Activated naive CD4-positive, alpha-beta T cell treated with anti-CD3 and anti-CD28 coated beads, Interleukin-2, amount 50 U/mL, for 24 hours (primary cell): ENCODE measurements around the gene CLEC10A.
"Not testable (repeated sequence)": the region's sequence is repeated elsewhere in the genome, so short reads cannot be mapped to it uniquely, and the experiment has no call there.

Experiments
- H3K27ac Mint-ChIP-seq: one replicate; pipeline ENCODE4 v1.8.0; 2021; ENCODE audit warnings: mild to moderate bottlenecking, mixed read lengths
- H3K27me3 Mint-ChIP-seq: one replicate; pipeline ENCODE4 v1.8.0; 2021; ENCODE audit warnings: mixed read lengths
- H3K36me3 Mint-ChIP-seq: one replicate; pipeline ENCODE4 v1.8.0; 2021; ENCODE audit warnings: mixed read lengths
- H3K4me1 Mint-ChIP-seq: one replicate; pipeline ENCODE4 v1.8.0; 2021; ENCODE audit warnings: mixed read lengths
- H3K4me3 Mint-ChIP-seq: one replicate; pipeline ENCODE4 v1.8.0; 2021; ENCODE audit warnings: mild to moderate bottlenecking, mixed read lengths
- H3K9me3 Mint-ChIP-seq: one replicate; pipeline ENCODE4 v1.8.0; 2021; ENCODE audit warnings: mixed read lengths

The CLEC10A gene

GRCh38 chr17:7079581-7080455 is at the start of gene CLEC10A:
Gene CLEC10A (minus strand): TSS chr17:7080251. CDS start chr17:7078812, 1,439 bp downstream.
- Mint-ChIP-seq H3K27ac (no peak within 1 kb of the TSS), H3K4me3 (no peak within 1 kb of the TSS), H3K4me1 (peaks cover 29% of the 10 kb centered on the region), H3K9me3 (no peaks in the 10 kb centered on the region), H3K36me3 (no peaks in the 10 kb centered on the region), H3K27me3 (no peaks in the 10 kb centered on the region)

GRCh38 chr17:7129311-7129710 is 49.3 kb upstream of the CLEC10A start:
- Mint-ChIP-seq H3K27ac (no peak overlapping the region), H3K4me3 (no peak overlapping the region), H3K36me3 (no peaks in the 10 kb centered on the region), H3K4me1 (peaks cover 26% of the 10 kb centered on the region), H3K9me3 (no peaks in the 10 kb centered on the region), H3K27me3 (no peaks in the 10 kb centered on the region)

- Mint-ChIP-seq H3K36me3 (no peaks in the 10 kb centered on the region), H3K27ac (no peak overlapping the region), H3K9me3 (no peaks in the 10 kb centered on the region), H3K4me3 (no peak overlapping the region), H3K27me3 (no peaks in the 10 kb centered on the region), H3K4me1 (peaks cover 19% of the 10 kb centered on the region)
Observed at GRCh38 chr17:7128160-7128559, 48.1 kb upstream of the CLEC10A start.

- not testable (repeated sequence) for H3K4me3 Mint-ChIP-seq, H3K27ac Mint-ChIP-seq, H3K36me3 Mint-ChIP-seq, H3K9me3 Mint-ChIP-seq, H3K27me3 Mint-ChIP-seq
- peaks cover 13% of the 10 kb centered on the region for H3K4me1 Mint-ChIP-seq
Observed at GRCh38 chr17:7127501-7127900, 47.5 kb upstream of the CLEC10A start.

- H3K9me3 Mint-ChIP-seq, H3K27ac Mint-ChIP-seq, H3K4me1 Mint-ChIP-seq, H3K36me3 Mint-ChIP-seq, H3K4me3 Mint-ChIP-seq, H3K27me3 Mint-ChIP-seq: not testable (repeated sequence)
Observed at GRCh38 chr17:7126386-7126785, 46.3 kb upstream of the CLEC10A start.

GRCh38 chr17:7124923-7125322 is 44.9 kb upstream of the CLEC10A start:
- no peaks in the 10 kb centered on the region for H3K4me1 Mint-ChIP-seq
- H3K27me3 Mint-ChIP-seq = peaks cover 4% of the 10 kb centered on the region
- no peaks in the 10 kb centered on the region for H3K9me3 Mint-ChIP-seq
- H3K36me3 Mint-ChIP-seq = no peaks in the 10 kb centered on the region
- no peak overlapping the region for H3K27ac Mint-ChIP-seq
- H3K4me3 Mint-ChIP-seq = no peak overlapping the region

GRCh38 chr17:7123844-7124243 is 43.8 kb upstream of the CLEC10A start:
- Mint-ChIP-seq H3K4me1 (no peaks in the 10 kb centered on the region), H3K27ac (no peak overlapping the region), H3K27me3 (peaks cover 9% of the 10 kb centered on the region), H3K4me3 (no peak overlapping the region), H3K36me3 (no peaks in the 10 kb centered on the region), H3K9me3 (no peaks in the 10 kb centered on the region)

- no peaks in the 10 kb centered on the region for H3K4me1 Mint-ChIP-seq
- H3K27ac Mint-ChIP-seq = no peak overlapping the region
- H3K36me3 Mint-ChIP-seq = no peaks in the 10 kb centered on the region
Observed at GRCh38 chr17:7122381-7122780, 42.3 kb upstream of the CLEC10A start.

GRCh38 chr17:7120635-7121034 is 40.6 kb upstream of the CLEC10A start:
- not testable (repeated sequence) for H3K9me3 Mint-ChIP-seq, H3K4me1 Mint-ChIP-seq, H3K27ac Mint-ChIP-seq, H3K4me3 Mint-ChIP-seq, H3K36me3 Mint-ChIP-seq, H3K27me3 Mint-ChIP-seq

More at GRCh38 chr17:7122381-7122780, 42.3 kb upstream of the CLEC10A start:
- peaks cover 9% of the 10 kb centered on the region for H3K27me3 Mint-ChIP-seq
- no peaks in the 10 kb centered on the region for H3K9me3 Mint-ChIP-seq
- H3K4me3 Mint-ChIP-seq = no peak overlapping the region

GRCh38 chr17:7120123-7120522 is 40.1 kb upstream of the CLEC10A start:
- H3K9me3 Mint-ChIP-seq = no peaks in the 10 kb centered on the region
- H3K36me3 Mint-ChIP-seq = no peaks in the 10 kb centered on the region
- no peaks in the 10 kb centered on the region for H3K4me1 Mint-ChIP-seq
- peaks cover 9% of the 10 kb centered on the region for H3K27me3 Mint-ChIP-seq
- H3K27ac Mint-ChIP-seq = no peak overlapping the region
- H3K4me3 Mint-ChIP-seq = no peak overlapping the region

- no peak overlapping the region for H3K4me3 Mint-ChIP-seq
- H3K27ac Mint-ChIP-seq = no peak overlapping the region
- H3K4me1 Mint-ChIP-seq = no peaks in the 10 kb centered on the region
- H3K36me3 Mint-ChIP-seq = no peaks in the 10 kb centered on the region
- H3K27me3 Mint-ChIP-seq = peaks cover 9% of the 10 kb centered on the region
- H3K9me3 Mint-ChIP-seq = no peaks in the 10 kb centered on the region
Observed at GRCh38 chr17:7119314-7119713, 39.3 kb upstream of the CLEC10A start.

- no peak overlapping the region for H3K27ac Mint-ChIP-seq
- H3K36me3 Mint-ChIP-seq = no peaks in the 10 kb centered on the region
- peaks cover 7% of the 10 kb centered on the region for H3K27me3 Mint-ChIP-seq
- no peak overlapping the region for H3K4me3 Mint-ChIP-seq
- H3K9me3 Mint-ChIP-seq = no peaks in the 10 kb centered on the region
- no peaks in the 10 kb centered on the region for H3K4me1 Mint-ChIP-seq
Observed at GRCh38 chr17:7114875-7115614, 35.0 kb upstream of the CLEC10A start.

- no peak within 1 kb of the TSS for H3K27ac Mint-ChIP-seq
- no peaks in the 10 kb centered on the region for H3K36me3 Mint-ChIP-seq
- no peak within 1 kb of the TSS for H3K4me3 Mint-ChIP-seq
- H3K4me1 Mint-ChIP-seq = peaks cover 7% of the 10 kb centered on the region
- no peaks in the 10 kb centered on the region for H3K27me3 Mint-ChIP-seq
- H3K9me3 Mint-ChIP-seq = no peaks in the 10 kb centered on the region
Observed at GRCh38 chr17:7114241-7114874, 34.3 kb upstream of the CLEC10A start, which contains the start of gene ASGR2. Gene ASGR2 (minus strand): TSS chr17:7114822. CDS start chr17:7114240, 582 bp downstream.

- Mint-ChIP-seq H3K4me1 (peaks cover 8% of the 10 kb centered on the region), H3K27ac (no peak overlapping the region), H3K9me3 (no peaks in the 10 kb centered on the region), H3K36me3 (no peaks in the 10 kb centered on the region), H3K27me3 (no peaks in the 10 kb centered on the region), H3K4me3 (no peak overlapping the region)
Observed at GRCh38 chr17:7113273-7114071, 33.4 kb upstream of the CLEC10A start.

- Mint-ChIP-seq H3K27me3 (no peaks in the 10 kb centered on the region), H3K9me3 (no peaks in the 10 kb centered on the region), H3K4me3 (no peak overlapping the region), H3K4me1 (peaks cover 8% of the 10 kb centered on the region), H3K27ac (no peak overlapping the region), H3K36me3 (no peaks in the 10 kb centered on the region)
Observed at GRCh38 chr17:7112510-7113108, 32.6 kb upstream of the CLEC10A start.
